Astrocyte of the spinal cord (primary cell): ENCODE data around the gene PACS2.

Source experiments
- DNase-seq: peaks from one replicate; pipeline ENCODE4 v3.0.0; 2011; ENCODE audit warnings: low read depth, low spot score
- H3K4me3 ChIP-seq: 2 replicates; pipeline ENCODE4 v1.5.1; 2011; ENCODE audit warnings: low read depth, mild to moderate bottlenecking, low read length, moderate library complexity
- CTCF ChIP-seq: IDR thresholded peaks from 2 replicates; pipeline ENCODE4 v1.5.1; 2012; ENCODE audit warnings: low read depth, mild to moderate bottlenecking, low read length, inconsistent platforms
- in situ Hi-C: cut with HindIII; loops from 2 replicates; pipeline ENCODE4 v1.10.0; 2017; ENCODE audit warnings: low sequenced_read_pairs

Gene PACS2

GRCh38 chr14:105351920-105352851 is 37.6 kb downstream of the PACS2 start:
- peak; percentile 85 for TF ChIP-seq CTCF
- in situ Hi-C loops = no loop called here
- no peak overlapping the region for H3K4me3 ChIP-seq
- peak; percentile 82 for DNase-seq

DNA sequence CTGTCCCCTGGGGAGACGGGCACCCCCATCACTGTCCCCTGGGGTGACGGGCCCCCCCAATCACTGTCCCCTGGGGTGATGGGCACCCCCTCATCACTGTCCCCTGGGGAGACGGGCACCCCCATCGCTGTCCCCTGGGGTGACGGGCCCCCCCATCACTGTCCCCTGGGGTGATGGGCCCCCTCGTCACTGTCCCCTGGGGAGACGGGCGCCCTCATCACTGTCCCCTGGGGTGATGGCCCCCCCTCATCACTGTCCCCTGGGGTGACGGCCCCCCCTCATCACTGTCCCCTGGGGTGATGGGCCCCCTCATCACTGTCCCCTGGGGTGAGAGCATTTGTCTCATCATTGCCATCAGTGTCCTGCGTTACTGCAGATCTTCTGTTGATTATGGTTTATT is 38.6 kb downstream of the PACS2 start:
- no peak for TF ChIP-seq CTCF
- no peak overlapping the region for H3K4me3 ChIP-seq
- no peak for DNase-seq
- in situ Hi-C loops = no loop called here

DNA sequence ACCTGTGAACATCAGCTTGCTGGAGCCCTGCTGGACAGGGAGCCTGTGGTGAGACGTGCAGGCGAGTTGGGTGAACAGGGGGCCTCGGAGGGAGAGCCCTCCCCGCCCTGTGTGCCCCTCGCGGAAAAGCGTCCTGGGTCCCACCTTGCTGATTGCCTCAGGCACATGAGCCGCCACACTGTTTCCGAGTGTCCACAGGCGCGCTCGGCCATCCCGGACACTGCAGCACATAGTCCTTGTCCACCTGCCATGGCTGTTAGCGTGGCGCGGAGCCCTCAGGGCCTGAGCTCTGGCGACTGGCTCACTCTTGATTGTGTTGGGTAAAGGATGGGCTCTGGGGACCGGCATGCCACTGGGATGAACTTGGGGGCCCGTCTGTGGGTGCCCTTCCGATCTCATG is 40.0 kb downstream of the PACS2 start:
- TF ChIP-seq CTCF = no peak
- in situ Hi-C loops = no loop called here
- H3K4me3 ChIP-seq = no peak overlapping the region
- no peak for DNase-seq

GRCh38 chr14:105355049-105355575 is 40.6 kb downstream of the PACS2 start:
- no peak for DNase-seq
- in situ Hi-C loops = no loop called here
- H3K4me3 ChIP-seq = no peak overlapping the region
- no peak for TF ChIP-seq CTCF

- H3K4me3 ChIP-seq = no peak overlapping the region
- no peak for DNase-seq
- no peak for TF ChIP-seq CTCF
- in situ Hi-C loops = no loop called here
These were observed 41.5 kb downstream of the PACS2 start for GRCh38 chr14:105355850-105356604.

- in situ Hi-C loops = no loop called here
- no peak for DNase-seq
- TF ChIP-seq CTCF = no peak
- H3K4me3 ChIP-seq = no peak overlapping the region
These were observed 42.4 kb downstream of the PACS2 start for GRCh38 chr14:105356927-105357326.
